ENCODE measurements around the gene WDR47.
"Not testable (repeated sequence)": the region's sequence is repeated elsewhere in the genome, so short reads cannot be mapped to it uniquely, and the experiment has no call there.

Gene WDR47

GRCh38 chr1:108949044-108949443 is 92.9 kb downstream of the WDR47 start:
- Histone ChIP-seq H3K36me3 (peaks cover 40% of the 10 kb centered on the region), H3K27ac (no peak overlapping the region), H3K27me3 (ENCODE audit: insufficient read depth, low read depth, severe bottlenecking) (no peaks in the 10 kb centered on the region), H3K4me3 (ENCODE audit: low read depth, low read length) (no peak overlapping the region), H3K9me3 (ENCODE audit: severe bottlenecking) (no peaks in the 10 kb centered on the region)
- no peak for TF ChIP-seq CTCF (IDR thresholded peaks at IDR 0.05; ENCODE audit: low read depth, low read length)
- DNase-seq = no peak

- H3K36me3 ChIP-seq = peaks cover 45% of the 10 kb centered on the region
- H3K27ac ChIP-seq = no peak overlapping the region
- H3K27me3 ChIP-seq (ENCODE audit: insufficient read depth, low read depth, severe bottlenecking) = no peaks in the 10 kb centered on the region
- no peaks in the 10 kb centered on the region for H3K9me3 ChIP-seq (ENCODE audit: severe bottlenecking)
- no peak overlapping the region for H3K4me3 ChIP-seq (ENCODE audit: low read depth, low read length)
- DNase-seq = no peak
- no peak for TF ChIP-seq CTCF (IDR thresholded peaks at IDR 0.05; ENCODE audit: low read depth, low read length)
Measured at GRCh38 chr1:108947871-108948525, 93.9 kb downstream of the WDR47 start.

GRCh38 chr1:108936170-108936569 is 105.7 kb downstream of the WDR47 start:
- Histone ChIP-seq H3K27ac (no peak overlapping the region), H3K27me3 (ENCODE audit: insufficient read depth, low read depth, severe bottlenecking) (no peaks in the 10 kb centered on the region), H3K9me3 (ENCODE audit: severe bottlenecking) (no peaks in the 10 kb centered on the region), H3K4me3 (ENCODE audit: low read depth, low read length) (no peak overlapping the region), H3K36me3 (peaks cover 83% of the 10 kb centered on the region)
- TF ChIP-seq CTCF (IDR thresholded peaks at IDR 0.05; ENCODE audit: low read depth, low read length) = no peak
- DNase-seq = no peak

- Histone ChIP-seq H3K4me3 (ENCODE audit: low read depth, low read length) (no peak overlapping the region), H3K27ac (no peak overlapping the region), H3K36me3 (peaks cover 89% of the 10 kb centered on the region), H3K27me3 (ENCODE audit: insufficient read depth, low read depth, severe bottlenecking) (no peaks in the 10 kb centered on the region), H3K9me3 (ENCODE audit: severe bottlenecking) (no peaks in the 10 kb centered on the region)
- TF ChIP-seq CTCF (IDR thresholded peaks at IDR 0.05; ENCODE audit: low read depth, low read length) = no peak
- no peak for DNase-seq
Measured at GRCh38 chr1:108933944-108934343, 108.0 kb downstream of the WDR47 start.

GRCh38 chr1:108927565-108927964 is 114.3 kb downstream of the WDR47 start:
- peaks cover 89% of the 10 kb centered on the region for H3K36me3 ChIP-seq
- not testable (repeated sequence) for H3K4me3 ChIP-seq (ENCODE audit: low read depth, low read length); H3K27me3 ChIP-seq (ENCODE audit: insufficient read depth, low read depth, severe bottlenecking); H3K27ac ChIP-seq; DNase-seq; H3K9me3 ChIP-seq (ENCODE audit: severe bottlenecking)

GRCh38 chr1:108925920-108926319 is 116.0 kb downstream of the WDR47 start:
- Histone ChIP-seq H3K27me3 (ENCODE audit: insufficient read depth, low read depth, severe bottlenecking) (no peaks in the 10 kb centered on the region), H3K27ac (no peak overlapping the region), H3K4me3 (ENCODE audit: low read depth, low read length) (no peak overlapping the region), H3K9me3 (ENCODE audit: severe bottlenecking) (no peaks in the 10 kb centered on the region), H3K36me3 (peaks cover 81% of the 10 kb centered on the region)
- DNase-seq = no peak
- no peak for TF ChIP-seq CTCF (IDR thresholded peaks at IDR 0.05; ENCODE audit: low read depth, low read length)

Data from WERI-Rb-1 (cell line).